ENCODE measurements around the gene NEDD4. TPM values are rescaled to one million over a fixed set of nuclear protein-coding genes. Genes with fewer than 3 reads are reported as not detected.
"Not testable (repeated sequence)": the region's sequence is repeated elsewhere in the genome, so short reads cannot be mapped to it uniquely, and the experiment has no call there.

The NEDD4 gene
- total RNA-seq = 30.9 TPM

- peak; percentile 89 for DNase-seq (ENCODE audit: low spot score)
These were observed at the start of gene NEDD4 for GRCh38 chr15:55993111-55993803. Gene NEDD4 (minus strand): TSS chr15:55993612. CDS start chr15:55993555, 57 bp downstream.

GRCh38 chr15:56042498-56042897 lies 49.1 kb upstream of the NEDD4 start:
- DNase-seq (ENCODE audit: low spot score) = no peak

- no peak for DNase-seq (ENCODE audit: low spot score)
These were observed 48.6 kb upstream of the NEDD4 start for GRCh38 chr15:56042031-56042430.

- DNase-seq (ENCODE audit: low spot score) = peak; percentile 81
These were observed 46.9 kb upstream of the NEDD4 start for GRCh38 chr15:56040081-56041035.

- no peak for DNase-seq (ENCODE audit: low spot score)
These were observed 45.3 kb upstream of the NEDD4 start for GRCh38 chr15:56038707-56039106.

- no peak for DNase-seq (ENCODE audit: low spot score)
These were observed 44.6 kb upstream of the NEDD4 start for GRCh38 chr15:56038015-56038414.

GRCh38 chr15:56036546-56037067 lies 43.2 kb upstream of the NEDD4 start:
- DNase-seq (ENCODE audit: low spot score) = no peak

GRCh38 chr15:56035166-56035565 lies 41.8 kb upstream of the NEDD4 start:
- DNase-seq (ENCODE audit: low spot score) = no peak

- no peak for DNase-seq (ENCODE audit: low spot score)
These were observed 41.1 kb upstream of the NEDD4 start for GRCh38 chr15:56034514-56034913.

- no peak for DNase-seq (ENCODE audit: low spot score)
These were observed 39.0 kb upstream of the NEDD4 start for GRCh38 chr15:56032373-56032772.

GRCh38 chr15:56031836-56032235 lies 38.4 kb upstream of the NEDD4 start:
- DNase-seq (ENCODE audit: low spot score) = no peak

GRCh38 chr15:56031402-56031801 lies 38.0 kb upstream of the NEDD4 start:
- DNase-seq (ENCODE audit: low spot score) = no peak

- DNase-seq (ENCODE audit: low spot score) = no peak
These were observed 35.0 kb upstream of the NEDD4 start for GRCh38 chr15:56028430-56028829.

GRCh38 chr15:56023160-56023559 lies 29.7 kb upstream of the NEDD4 start:
- not testable (repeated sequence) for DNase-seq (ENCODE audit: low spot score)

- no peak for DNase-seq (ENCODE audit: low spot score)
These were observed 26.5 kb upstream of the NEDD4 start for GRCh38 chr15:56019819-56020486.

- no peak for DNase-seq (ENCODE audit: low spot score)
These were observed 25.8 kb upstream of the NEDD4 start for GRCh38 chr15:56019060-56019793.

GRCh38 chr15:56017920-56018319 lies 24.5 kb upstream of the NEDD4 start:
- no peak for DNase-seq (ENCODE audit: low spot score)

GRCh38 chr15:56017511-56017910 lies 24.1 kb upstream of the NEDD4 start:
- DNase-seq (ENCODE audit: low spot score) = no peak

- no peak for DNase-seq (ENCODE audit: low spot score)
These were observed 22.9 kb upstream of the NEDD4 start for GRCh38 chr15:56016281-56016680.

- DNase-seq (ENCODE audit: low spot score) = no peak
These were observed 21.3 kb upstream of the NEDD4 start for GRCh38 chr15:56014677-56015076.

GRCh38 chr15:56007053-56007452 lies 13.6 kb upstream of the NEDD4 start:
- DNase-seq (ENCODE audit: low spot score) = not testable (repeated sequence)
